ENCODE results near the gene RGP1.

The RGP1 gene

GRCh38 chr9:35748858-35749514, at the start of gene RGP1, which contains the start of gene GBA2:
TSS of gene RGP1 (plus strand) at chr9:35749287. CDS start at chr9:35749756, 469 bp downstream.
TSS of gene GBA2 (minus strand) at chr9:35749228. CDS start at chr9:35748704, 524 bp downstream.
- intact Hi-C loops (cut with micrococcal nuclease) = loop anchor here (1.0 kb wide), 1 partner anchor 16 kb away; no protein-coding TSS in a partner anchor
- H3K36me3 Mint-ChIP-seq (ENCODE audit: low read depth) = peaks cover 88% of the 10 kb centered on the region
- no peaks in the 10 kb centered on the region for H3K9me3 Mint-ChIP-seq
- peak within 1 kb of the TSS; percentile 92 for H3K4me3 Mint-ChIP-seq
- no peaks in the 10 kb centered on the region for H3K27me3 Mint-ChIP-seq
- peaks cover 47% of the 10 kb centered on the region for H3K4me1 Mint-ChIP-seq (ENCODE audit: low read depth)
- peak within 1 kb of the TSS; percentile 85 for H3K27ac Mint-ChIP-seq

- no peaks in the 10 kb centered on the region for H3K36me3 Mint-ChIP-seq (ENCODE audit: low read depth)
- no peaks in the 10 kb centered on the region for H3K4me1 Mint-ChIP-seq (ENCODE audit: low read depth)
- no peak overlapping the region for H3K27ac Mint-ChIP-seq
- no peaks in the 10 kb centered on the region for H3K9me3 Mint-ChIP-seq
- no peaks in the 10 kb centered on the region for H3K27me3 Mint-ChIP-seq
- intact Hi-C loops (cut with micrococcal nuclease) = no loop called here
- no peak overlapping the region for H3K4me3 Mint-ChIP-seq
Observed at GRCh38 chr9:35700031-35700430, 49.1 kb upstream of the RGP1 start.

GRCh38 chr9:35700942-35701341, 48.1 kb upstream of the RGP1 start:
- Mint-ChIP-seq H3K4me1 (ENCODE audit: low read depth) (no peaks in the 10 kb centered on the region), H3K27ac (no peak overlapping the region), H3K4me3 (no peak overlapping the region), H3K36me3 (ENCODE audit: low read depth) (no peaks in the 10 kb centered on the region), H3K27me3 (no peaks in the 10 kb centered on the region), H3K9me3 (no peaks in the 10 kb centered on the region)
- intact Hi-C loops (cut with micrococcal nuclease) = no loop called here

GRCh38 chr9:35702696-35703095, 46.4 kb upstream of the RGP1 start:
- intact Hi-C loops (cut with micrococcal nuclease) = no loop called here
- Mint-ChIP-seq H3K4me3 (no peak overlapping the region), H3K27ac (no peak overlapping the region), H3K9me3 (no peaks in the 10 kb centered on the region), H3K36me3 (ENCODE audit: low read depth) (no peaks in the 10 kb centered on the region), H3K4me1 (ENCODE audit: low read depth) (peaks cover 14% of the 10 kb centered on the region), H3K27me3 (no peaks in the 10 kb centered on the region)

- Mint-ChIP-seq H3K4me1 (ENCODE audit: low read depth) (peaks cover 16% of the 10 kb centered on the region), H3K27me3 (no peaks in the 10 kb centered on the region), H3K4me3 (no peak overlapping the region), H3K9me3 (no peaks in the 10 kb centered on the region), H3K36me3 (ENCODE audit: low read depth) (no peaks in the 10 kb centered on the region), H3K27ac (no peak overlapping the region)
- intact Hi-C loops (cut with micrococcal nuclease) = no loop called here
Observed at GRCh38 chr9:35703906-35704672, 45.0 kb upstream of the RGP1 start.

GRCh38 chr9:35705372-35705771, 43.7 kb upstream of the RGP1 start:
- Mint-ChIP-seq H3K9me3 (no peaks in the 10 kb centered on the region), H3K27me3 (no peaks in the 10 kb centered on the region), H3K4me3 (no peak overlapping the region), H3K4me1 (ENCODE audit: low read depth) (peaks cover 16% of the 10 kb centered on the region), H3K27ac (no peak overlapping the region), H3K36me3 (ENCODE audit: low read depth) (no peaks in the 10 kb centered on the region)
- intact Hi-C loops (cut with micrococcal nuclease) = no loop called here

- H3K36me3 Mint-ChIP-seq (ENCODE audit: low read depth) = no peaks in the 10 kb centered on the region
- H3K4me1 Mint-ChIP-seq (ENCODE audit: low read depth) = peaks cover 16% of the 10 kb centered on the region
- intact Hi-C loops (cut with micrococcal nuclease) = no loop called here
- H3K4me3 Mint-ChIP-seq = no peak overlapping the region
- H3K9me3 Mint-ChIP-seq = no peaks in the 10 kb centered on the region
- no peak overlapping the region for H3K27ac Mint-ChIP-seq
- no peaks in the 10 kb centered on the region for H3K27me3 Mint-ChIP-seq
Observed at GRCh38 chr9:35705836-35706430, 43.2 kb upstream of the RGP1 start.

- H3K36me3 Mint-ChIP-seq (ENCODE audit: low read depth) = no peaks in the 10 kb centered on the region
- no peaks in the 10 kb centered on the region for H3K9me3 Mint-ChIP-seq
- peaks cover 16% of the 10 kb centered on the region for H3K4me1 Mint-ChIP-seq (ENCODE audit: low read depth)
- no peak overlapping the region for H3K27ac Mint-ChIP-seq
- no peak overlapping the region for H3K4me3 Mint-ChIP-seq
- intact Hi-C loops (cut with micrococcal nuclease) = no loop called here
- H3K27me3 Mint-ChIP-seq = no peaks in the 10 kb centered on the region
Observed at GRCh38 chr9:35706951-35707350, 42.1 kb upstream of the RGP1 start.

GRCh38 chr9:35708146-35708545, 40.9 kb upstream of the RGP1 start:
- Mint-ChIP-seq H3K27me3 (no peaks in the 10 kb centered on the region), H3K36me3 (ENCODE audit: low read depth) (no peaks in the 10 kb centered on the region), H3K9me3 (no peaks in the 10 kb centered on the region), H3K27ac (no peak overlapping the region), H3K4me1 (ENCODE audit: low read depth) (peaks cover 16% of the 10 kb centered on the region), H3K4me3 (no peak overlapping the region)
- intact Hi-C loops (cut with micrococcal nuclease) = no loop called here

GRCh38 chr9:35710818-35711500, 38.1 kb upstream of the RGP1 start:
- H3K36me3 Mint-ChIP-seq (ENCODE audit: low read depth) = no peaks in the 10 kb centered on the region
- no peaks in the 10 kb centered on the region for H3K27me3 Mint-ChIP-seq
- no peak overlapping the region for H3K27ac Mint-ChIP-seq
- no peaks in the 10 kb centered on the region for H3K9me3 Mint-ChIP-seq
- intact Hi-C loops (cut with micrococcal nuclease) = no loop called here
- no peak overlapping the region for H3K4me3 Mint-ChIP-seq
- peaks cover 16% of the 10 kb centered on the region for H3K4me1 Mint-ChIP-seq (ENCODE audit: low read depth)

- Mint-ChIP-seq H3K27ac (no peak overlapping the region), H3K27me3 (no peaks in the 10 kb centered on the region), H3K4me1 (ENCODE audit: low read depth) (peaks cover 11% of the 10 kb centered on the region), H3K36me3 (ENCODE audit: low read depth) (no peaks in the 10 kb centered on the region), H3K4me3 (no peak overlapping the region), H3K9me3 (no peaks in the 10 kb centered on the region)
- intact Hi-C loops (cut with micrococcal nuclease) = no loop called here
Observed at GRCh38 chr9:35711501-35712428, 37.3 kb upstream of the RGP1 start.

GRCh38 chr9:35712762-35713400, 36.2 kb upstream of the RGP1 start:
- H3K4me1 Mint-ChIP-seq (ENCODE audit: low read depth) = no peaks in the 10 kb centered on the region
- intact Hi-C loops (cut with micrococcal nuclease) = no loop called here
- H3K9me3 Mint-ChIP-seq = no peaks in the 10 kb centered on the region
- no peaks in the 10 kb centered on the region for H3K27me3 Mint-ChIP-seq
- no peaks in the 10 kb centered on the region for H3K36me3 Mint-ChIP-seq (ENCODE audit: low read depth)
- H3K27ac Mint-ChIP-seq = no peak overlapping the region
- no peak overlapping the region for H3K4me3 Mint-ChIP-seq

- H3K27me3 Mint-ChIP-seq = no peaks in the 10 kb centered on the region
- intact Hi-C loops (cut with micrococcal nuclease) = no loop called here
- H3K27ac Mint-ChIP-seq = no peak overlapping the region
Observed at GRCh38 chr9:35713578-35713977, 35.5 kb upstream of the RGP1 start.

More at GRCh38 chr9:35713578-35713977, 35.5 kb upstream of the RGP1 start:
- no peaks in the 10 kb centered on the region for H3K36me3 Mint-ChIP-seq (ENCODE audit: low read depth)
- H3K4me3 Mint-ChIP-seq = no peak overlapping the region
- no peaks in the 10 kb centered on the region for H3K4me1 Mint-ChIP-seq (ENCODE audit: low read depth)
- H3K9me3 Mint-ChIP-seq = no peaks in the 10 kb centered on the region

Measured in dendritic cell treated with granulocyte-macrophage colony-stimulating factor and Interleukin-4, amounts not matched to agents 40 ng/mL and 50 ng/mL, for 4 days (primary cell).